Left ventricle myocardium superior (tissue), 1 donor: ENCODE results near the gene CDC45. TPM values are rescaled to one million over a fixed set of nuclear protein-coding genes. Genes with fewer than 3 reads are reported as not detected.
"Not testable (repeated sequence)": the region's sequence is repeated elsewhere in the genome, so short reads cannot be mapped to it uniquely, and the experiment has no call there.

ENCODE experiments used
- ATAC-seq: fragments of 200-7000 bp; cut with Tn5 transposase; one replicate; pipeline ENCODE4 v1.9.1; 2020; ENCODE audit warnings: mild to moderate bottlenecking, moderate library complexity
- DNase-seq: peaks from one replicate; pipeline ENCODE4 v3.0.0-alpha.2; 2020
- intact Hi-C: fragments of 100-400 bp; cut with micrococcal nuclease; formaldehyde crosslinking; loops from one replicate; pipeline ENCODE4 v1.11.0; 2022
- total RNA-seq: library from RNA; stranded (reverse); fragmentation: NEBNext Ultra II Directional; extraction: Animal tissue kit (Norgen Biotek cat#: 25700); gene quantifications from one replicate; pipeline ENCODE4 v1.2.1, GENCODE V29; 2021
- donor health status: DM: no; HTN: yes; CAD: no; lungs with severe emphysema.

The CDC45 gene
- total RNA-seq, 1 donor from 2014 or later: 0.67 TPM

GRCh38 chr22:19520566-19521305, 41.0 kb downstream of the CDC45 start:
- DNase-seq (no peak), ATAC-seq (no peak)
- intact Hi-C loops: no loop called here

- peak; percentile 77 for ATAC-seq
- intact Hi-C loops: no loop called here
- peak; percentile 76 for DNase-seq
Observed at GRCh38 chr22:19522190-19522880, 42.6 kb downstream of the CDC45 start.

- ATAC-seq (no peak), DNase-seq (no peak)
- intact Hi-C loops: no loop called here
Observed at GRCh38 chr22:19522881-19523239, 43.1 kb downstream of the CDC45 start.

- DNase-seq (no peak), ATAC-seq (peak; percentile 18)
- intact Hi-C loops: no loop called here
Observed at GRCh38 chr22:19523240-19524169, 43.8 kb downstream of the CDC45 start.

- ATAC-seq (peak; percentile 63), DNase-seq (peak; percentile 69)
- intact Hi-C loops: no loop called here
Observed at GRCh38 chr22:19524170-19525115, 44.7 kb downstream of the CDC45 start, which contains the start of gene CLDN5. TSS of gene CLDN5 (minus strand) at chr22:19524410. CDS start at chr22:19524255, 155 bp downstream.

GRCh38 chr22:19525116-19525660, 45.5 kb downstream of the CDC45 start:
- intact Hi-C loops: no loop called here
- ATAC-seq: peak; percentile 12
- DNase-seq: peak; percentile 47

GRCh38 chr22:19525666-19526065, 45.9 kb downstream of the CDC45 start:
- ATAC-seq (no peak), DNase-seq (no peak)
- intact Hi-C loops: no loop called here

- ATAC-seq (no peak), DNase-seq (no peak)
- intact Hi-C loops: no loop called here
Observed at GRCh38 chr22:19526076-19526701, 46.5 kb downstream of the CDC45 start.

GRCh38 chr22:19526702-19527111, 47.0 kb downstream of the CDC45 start:
- no peak for ATAC-seq
- DNase-seq: no peak
- intact Hi-C loops: no loop called here

GRCh38 chr22:19527321-19527721, 47.6 kb downstream of the CDC45 start:
- intact Hi-C loops: no loop called here
- no peak for ATAC-seq

GRCh38 chr22:19527861-19528417, 48.2 kb downstream of the CDC45 start:
- DNase-seq: no peak
- no peak for ATAC-seq

More at GRCh38 chr22:19527321-19527721, 47.6 kb downstream of the CDC45 start:
- no peak for DNase-seq

GRCh38 chr22:19529811-19530210, 50.1 kb downstream of the CDC45 start:
- ATAC-seq: no peak
- no peak for DNase-seq
- intact Hi-C loops: no loop called here

More at GRCh38 chr22:19527861-19528417, 48.2 kb downstream of the CDC45 start:
- intact Hi-C loops: no loop called here

GRCh38 chr22:19530751-19531150, 51.0 kb downstream of the CDC45 start:
- intact Hi-C loops: no loop called here
- no peak for ATAC-seq
- DNase-seq: no peak

- DNase-seq, ATAC-seq, intact Hi-C loops: not testable (repeated sequence)
Observed at GRCh38 chr22:19531327-19531726, 51.6 kb downstream of the CDC45 start.

- intact Hi-C loops: no loop called here
- ATAC-seq: no peak
- DNase-seq: no peak
Observed at GRCh38 chr22:19533049-19533626, 53.4 kb downstream of the CDC45 start.

- DNase-seq (no peak), ATAC-seq (no peak)
- intact Hi-C loops: no loop called here
Observed at GRCh38 chr22:19533857-19534256, 54.1 kb downstream of the CDC45 start.

GRCh38 chr22:19535001-19535400, 55.3 kb downstream of the CDC45 start:
- ATAC-seq (no peak), DNase-seq (no peak)
- intact Hi-C loops: no loop called here
